ENCODE results near the gene TET1. TPM values are rescaled to one million over a fixed set of nuclear protein-coding genes. Genes with fewer than 3 reads are reported as not detected.
"Not testable (repeated sequence)": the region's sequence is repeated elsewhere in the genome, so short reads cannot be mapped to it uniquely, and the experiment has no call there.

Gene TET1
- total RNA-seq, 1 experiment from 2014 or later, result 53.4 TPM

- H2BK15ac ChIP-seq (ENCODE audit: low read depth, low read length); H3K23ac ChIP-seq (ENCODE audit: insufficient read length, low read depth, low read length); H3K23me2 ChIP-seq (ENCODE audit: insufficient read length, low read depth, low read length, poor library complexity, severe bottlenecking); H3K9me3 Mint-ChIP-seq; H3K79me1 ChIP-seq (ENCODE audit: insufficient read depth, low read depth, low read length, poor library complexity, severe bottlenecking); H2BK120ac ChIP-seq (ENCODE audit: low read depth, low read length, poor library complexity, severe bottlenecking); H3K27ac ChIP-seq (ENCODE audit: insufficient read length, low read depth, low read length); H4K5ac ChIP-seq (ENCODE audit: insufficient read length, low read depth, low read length); H2BK5ac ChIP-seq (ENCODE audit: insufficient read length, low read length); H2BK20ac ChIP-seq (ENCODE audit: low read depth, low read length, poor library complexity, severe bottlenecking); H3K36me3 Mint-ChIP-seq (ENCODE audit: insufficient read depth in 1 of 3, low read depth in 3 of 3); H3K9me3 ChIP-seq (ENCODE audit: control insufficient read depth, low read depth, low read length); H4K20me1 ChIP-seq (ENCODE audit: control insufficient read depth, insufficient read depth, insufficient read length); H3K4ac ChIP-seq (ENCODE audit: low read depth, low read length); H3K56ac ChIP-seq (ENCODE audit: insufficient read length, low read depth, low read length); H3K14ac ChIP-seq (ENCODE audit: insufficient read depth, low read length); H3K27ac Mint-ChIP-seq; H3K27me3 ChIP-seq (ENCODE audit: insufficient read depth, low read length); H2AK5ac ChIP-seq (ENCODE audit: insufficient read length, low read length); H3T11ph ChIP-seq (ENCODE audit: low read length); H3K4me1 Mint-ChIP-seq; H3K4me1 ChIP-seq (ENCODE audit: insufficient read depth, low read length); H3K4me2 ChIP-seq (ENCODE audit: insufficient read depth, insufficient read length, low read length); H2BK12ac ChIP-seq (ENCODE audit: insufficient read length, low read depth, low read length); DNase-seq; H3K27me3 Mint-ChIP-seq (ENCODE audit: low read depth); H3K9ac ChIP-seq (ENCODE audit: extremely low read depth, insufficient read length, low read length); H3K4me3 Mint-ChIP-seq; H3K79me2 ChIP-seq (ENCODE audit: insufficient read depth, low read length); H2AFZ ChIP-seq (ENCODE audit: low read length); H3K18ac ChIP-seq (ENCODE audit: insufficient read length, low read depth, low read length); H4K8ac ChIP-seq (replicated peaks; ENCODE audit: insufficient read length, low read depth, low read length); H4K91ac ChIP-seq (ENCODE audit: insufficient read length, low read depth, low read length): not testable (repeated sequence)
- no CpG with 5 or more reads among the region's 13 CpGs for WGBS (ENCODE audit: extremely low coverage, insufficient read length, low lambda C conversion rate)
Measured at GRCh38 chr10:68713065-68713464, 152.9 kb downstream of the TET1 start.
